Kidney (tissue), 14 donors: ENCODE data around the gene VGF. TPM values are rescaled to one million over a fixed set of nuclear protein-coding genes. Genes with fewer than 3 reads are reported as not detected.

Experiments
- DNase-seq, 5 donors: peaks; one replicate each; pipeline ENCODE4 v3.0.0-alpha.2; 2013 to 2020
- FAIRE-seq: peaks from 2 replicates; lab custom pipeline; 2012; peaks lifted over from hg19 to GRCh38; lab: Jason Lieb, UNC
- H3K27ac ChIP-seq, 2 donors: one replicate each; pipeline ENCODE4 v1.7.0; 2013; ENCODE audit warnings: low read depth in 2 of 2, low read length in 2 of 2, inconsistent platforms in 1 of 2
- H3K27me3 ChIP-seq: one replicate; pipeline ENCODE4 v1.7.1; 2013; ENCODE audit warnings: low read length, inconsistent platforms; ENCODE audit not compliant: control insufficient read depth, insufficient read depth
- H3K36me3 ChIP-seq, 3 donors: one replicate each; pipeline versions ENCODE4 v1.7.0 to v1.7.1; 2013; ENCODE audit warnings: low read length in 3 of 3, control low read depth in 1 of 3, inconsistent platforms in 1 of 3; ENCODE audit not compliant: insufficient read depth in 3 of 3, control insufficient read depth in 2 of 3
- H3K4me1 ChIP-seq, 3 donors: one replicate each; pipeline versions ENCODE4 v1.7.0 to v1.7.1; 2013; ENCODE audit warnings: low read length in 3 of 3, inconsistent platforms in 1 of 3, low read depth in 1 of 3; ENCODE audit not compliant: control insufficient read depth in 2 of 3, insufficient read depth in 2 of 3
- H3K4me3 ChIP-seq, 3 donors: one replicate each; pipeline versions ENCODE4 v1.7.0 to v1.8.1; 2013; ENCODE audit warnings: low read length in 3 of 3, control low read depth in 1 of 3, inconsistent platforms in 1 of 3
- H3K9ac ChIP-seq, 3 donors: one replicate each; pipeline versions ENCODE4 v1.7.0 to v1.7.1; 2013; ENCODE audit warnings: low read length in 3 of 3, control low read depth in 1 of 3, inconsistent platforms in 1 of 3
- H3K9me3 ChIP-seq, 3 donors: one replicate each; pipeline versions ENCODE4 v1.7.0 to v1.7.1; 2013; ENCODE audit warnings: low read length in 3 of 3, control low read depth in 1 of 3, inconsistent platforms in 1 of 3; ENCODE audit not compliant: control insufficient read depth in 2 of 3, insufficient read depth in 1 of 3
- CTCF ChIP-seq: IDR thresholded peaks from 3 replicates; pipeline ENCODE4 v1.5.1; 2012; ENCODE audit warnings: mild to moderate bottlenecking, moderate library complexity, borderline replicate concordance; ENCODE audit not compliant: insufficient read depth; ENCODE audit errors: extremely low read depth
- intact Hi-C: fragments of 100-400 bp; cut with DNase I; formaldehyde crosslinking; loops from one replicate; pipeline ENCODE4 v1.11.1; 2022
- polyA plus RNA-seq: library from polyadenylated mRNA; stranded (reverse); fragments of 350-450 nt; fragmentation: Illumina TruSeq; extraction: RNeasy Lipid Tissue Mini Kit (QIAGEN cat#74804); gene quantifications from one replicate; pipeline ENCODE4 v1.2.3, GENCODE V29; 2014; ENCODE audit warnings: low read depth, low replicate concordance; ENCODE audit not compliant: insufficient read depth
- total RNA-seq: library from RNA; stranded (reverse); fragmentation: NEBNext Ultra II Directional; extraction: Animal tissue kit (Norgen Biotek cat#: 25700); gene quantifications from one replicate; pipeline ENCODE4 v1.2.1, GENCODE V29; 2021
- donor health status: control.
- donor health status: control.
- donor health status: control.
- donor health status: control.
- donor health status: control.
- donor health status: DM: yes; HTN: yes; CAD: no.
- donor health status: Normal renal cell carcinoma (clear cell type).

Gene VGF
- total and polyA plus RNA-seq, 2 donors from 2014 or later = 0.38 to 2.2 TPM

GRCh38 chr7:101164071-101164840, 1.1 kb downstream of the VGF start:
- no peak overlapping the region for H3K27ac ChIP-seq
- no peak overlapping the region for H3K9ac ChIP-seq
- TF ChIP-seq CTCF = no peak
- peaks cover 36% of the 10 kb centered on the region for H3K27me3 ChIP-seq
- H3K9me3 ChIP-seq = no peaks in the 10 kb centered on the region
- peak in 4 of 5 donors; percentile 71 to 84 (median 76) for DNase-seq
- FAIRE-seq = no peak
- H3K36me3 ChIP-seq = peaks cover 0 to 3% (median 0%) of the 10 kb centered on the region in 3 donors
- intact Hi-C loops = no loop called here
- peaks cover 0 to 27% (median 5%) of the 10 kb centered on the region in 3 donors for H3K4me1 ChIP-seq
- no peak overlapping the region for H3K4me3 ChIP-seq

GRCh38 chr7:101163279-101164070, 1.9 kb downstream of the VGF start:
- peak in 3 of 5 donors; percentile 44 to 79 (median 79) for DNase-seq

GRCh38 chr7:101162551-101163278, 2.7 kb downstream of the VGF start:
- DNase-seq (peak in 4 of 5 donors; percentile 70 to 84 (median 82)), FAIRE-seq (no peak)
- Histone ChIP-seq H3K9ac (no peak overlapping the region), H3K4me1 (peaks cover 0 to 30% (median 5%) of the 10 kb centered on the region in 3 donors), H3K4me3 (no peak overlapping the region), H3K27me3 (peaks cover 26% of the 10 kb centered on the region), H3K27ac (no peak overlapping the region), H3K36me3 (peaks cover 0 to 4% (median 3%) of the 10 kb centered on the region in 3 donors), H3K9me3 (no peaks in the 10 kb centered on the region)
- no peak for TF ChIP-seq CTCF
- intact Hi-C loops = no loop called here

More at GRCh38 chr7:101163279-101164070, 1.9 kb downstream of the VGF start:
- Histone ChIP-seq H3K4me1 (peaks cover 0 to 30% (median 5%) of the 10 kb centered on the region in 3 donors), H3K36me3 (peaks cover 0 to 4% (median 3%) of the 10 kb centered on the region in 3 donors), H3K4me3 (peak overlapping the region in 1 of 3 donors; percentile 24), H3K9ac (no peak overlapping the region), H3K27ac (no peak overlapping the region), H3K27me3 (peaks cover 32% of the 10 kb centered on the region), H3K9me3 (no peaks in the 10 kb centered on the region)
- intact Hi-C loops = no loop called here
- TF ChIP-seq CTCF = no peak
- FAIRE-seq = no peak
